ENCODE measurements around the gene TLR7. TPM values are rescaled to one million over a fixed set of nuclear protein-coding genes. Genes with fewer than 3 reads are reported as not detected.

TLR7 gene
- total and polyA plus RNA-seq, 3 experiments from 2014 or later, result not detected

GRCh38 chrX:12906046-12906761 is 39.3 kb downstream of the TLR7 start, which contains the start of gene TLR8:
Gene TLR8, plus strand, starts transcription at chrX:12906620. Its CDS starts 87 bp downstream, at chrX:12906707.
- H3K27me3 ChIP-seq (ENCODE audit: insufficient read depth, low read length, poor library complexity, severe bottlenecking), result no peaks in the 10 kb centered on the region
- no peak within 1 kb of the TSS for H3K4me3 ChIP-seq (ENCODE audit: low read length)
- ChIA-PET POLR2A (no interaction called here), CTCF (no interaction called here)
- Mint-ChIP-seq H3K4me1 (peaks cover 3 to 12% (median 5%) of the 10 kb centered on the region in 3 donors), H3K36me3 (no peaks in the 10 kb centered on the region), H3K9me3 (no peaks in the 10 kb centered on the region), H3K4me3 (no peak within 1 kb of the TSS), H3K27me3 (peaks cover 0 to 9% of the 10 kb centered on the region in 2 donors), H3K27ac (peak within 1 kb of the TSS in 1 of 8 donors; percentile 47)
- DNase-seq, result no peak
- H3K36me3 ChIP-seq (ENCODE audit: insufficient read depth, low read length), result no peaks in the 10 kb centered on the region
- H3K4me1 ChIP-seq (ENCODE audit: insufficient read depth, low read length), result no peaks in the 10 kb centered on the region
- no peak within 1 kb of the TSS for H3K27ac ChIP-seq (ENCODE audit: low read depth, low read length)
- H3K9me3 ChIP-seq (ENCODE audit: low read length), result no peaks in the 10 kb centered on the region

GRCh38 chrX:12910423-12911121 is 43.7 kb downstream of the TLR7 start:
- DNase-seq, result no peak
- H3K27me3 ChIP-seq (ENCODE audit: insufficient read depth, low read length, poor library complexity, severe bottlenecking), result no peaks in the 10 kb centered on the region
- Mint-ChIP-seq H3K9me3 (no peaks in the 10 kb centered on the region), H3K4me3 (no peak overlapping the region), H3K4me1 (peaks cover 0 to 10% (median 3%) of the 10 kb centered on the region in 3 donors), H3K36me3 (no peaks in the 10 kb centered on the region), H3K27me3 (peaks cover 0 to 17% of the 10 kb centered on the region in 2 donors), H3K27ac (peak overlapping the region in 1 of 8 donors; percentile 1)
- H3K27ac ChIP-seq (ENCODE audit: low read depth, low read length), result no peak overlapping the region
- H3K4me1 ChIP-seq (ENCODE audit: insufficient read depth, low read length), result no peaks in the 10 kb centered on the region
- no peak overlapping the region for H3K4me3 ChIP-seq (ENCODE audit: low read length)
- H3K36me3 ChIP-seq (ENCODE audit: insufficient read depth, low read length), result no peaks in the 10 kb centered on the region
- H3K9me3 ChIP-seq (ENCODE audit: low read length), result no peaks in the 10 kb centered on the region
- CTCF ChIA-PET, result no interaction called here
- POLR2A ChIA-PET, result no interaction called here

GRCh38 chrX:12911122-12911470 is 44.2 kb downstream of the TLR7 start:
- Histone ChIP-seq H3K27me3 (ENCODE audit: insufficient read depth, low read length, poor library complexity, severe bottlenecking) (no peaks in the 10 kb centered on the region), H3K4me1 (ENCODE audit: insufficient read depth, low read length) (no peaks in the 10 kb centered on the region), H3K27ac (ENCODE audit: low read depth, low read length) (no peak overlapping the region), H3K4me3 (ENCODE audit: low read length) (no peak overlapping the region), H3K36me3 (ENCODE audit: insufficient read depth, low read length) (no peaks in the 10 kb centered on the region), H3K9me3 (ENCODE audit: low read length) (no peaks in the 10 kb centered on the region)
- H3K27ac Mint-ChIP-seq, result no peak overlapping the region
- DNase-seq, result no peak
- no peaks in the 10 kb centered on the region for H3K36me3 Mint-ChIP-seq
- H3K4me1 Mint-ChIP-seq, result peaks cover 0 to 10% (median 3%) of the 10 kb centered on the region in 3 donors
- POLR2A ChIA-PET, result no interaction called here
- CTCF ChIA-PET, result no interaction called here
- no peaks in the 10 kb centered on the region for H3K9me3 Mint-ChIP-seq
- peaks cover 0 to 23% of the 10 kb centered on the region in 2 donors for H3K27me3 Mint-ChIP-seq
- no peak overlapping the region for H3K4me3 Mint-ChIP-seq

- ChIA-PET POLR2A (no interaction called here), CTCF (no interaction called here)
- no peaks in the 10 kb centered on the region for H3K36me3 Mint-ChIP-seq
- no peak overlapping the region for H3K27ac Mint-ChIP-seq
- H3K4me3 Mint-ChIP-seq, result no peak overlapping the region
- DNase-seq, result no peak
- peaks cover 0 to 10% (median 3%) of the 10 kb centered on the region in 3 donors for H3K4me1 Mint-ChIP-seq
- no peaks in the 10 kb centered on the region for H3K36me3 ChIP-seq (ENCODE audit: insufficient read depth, low read length)
- H3K9me3 ChIP-seq (ENCODE audit: low read length), result no peaks in the 10 kb centered on the region
- peaks cover 0 to 21% of the 10 kb centered on the region in 2 donors for H3K27me3 Mint-ChIP-seq
- no peaks in the 10 kb centered on the region for H3K4me1 ChIP-seq (ENCODE audit: insufficient read depth, low read length)
- H3K9me3 Mint-ChIP-seq, result no peaks in the 10 kb centered on the region
- no peaks in the 10 kb centered on the region for H3K27me3 ChIP-seq (ENCODE audit: insufficient read depth, low read length, poor library complexity, severe bottlenecking)
- H3K4me3 ChIP-seq (ENCODE audit: low read length), result no peak overlapping the region
- no peak overlapping the region for H3K27ac ChIP-seq (ENCODE audit: low read depth, low read length)
Observed at GRCh38 chrX:12912791-12913482, 46.1 kb downstream of the TLR7 start.

- no peaks in the 10 kb centered on the region for H3K9me3 Mint-ChIP-seq
- Histone ChIP-seq H3K27ac (ENCODE audit: low read depth, low read length) (no peak overlapping the region), H3K27me3 (ENCODE audit: insufficient read depth, low read length, poor library complexity, severe bottlenecking) (no peaks in the 10 kb centered on the region), H3K4me3 (ENCODE audit: low read length) (no peak overlapping the region), H3K36me3 (ENCODE audit: insufficient read depth, low read length) (no peaks in the 10 kb centered on the region), H3K9me3 (ENCODE audit: low read length) (no peaks in the 10 kb centered on the region), H3K4me1 (ENCODE audit: insufficient read depth, low read length) (no peaks in the 10 kb centered on the region)
- no peaks in the 10 kb centered on the region for H3K36me3 Mint-ChIP-seq
- peaks cover 5 to 10% (median 9%) of the 10 kb centered on the region in 3 donors for H3K4me1 Mint-ChIP-seq
- peaks cover 10 to 26% of the 10 kb centered on the region in 2 donors for H3K27me3 Mint-ChIP-seq
- DNase-seq, result no peak
- ChIA-PET POLR2A (no interaction called here), CTCF (interaction anchor here (2.0 kb wide), 1 partner anchor 29 kb away, joined by 6 read pairs; no protein-coding TSS in a partner anchor)
- no peak overlapping the region for H3K27ac Mint-ChIP-seq
- no peak overlapping the region for H3K4me3 Mint-ChIP-seq
Observed at GRCh38 chrX:12917753-12918152, 50.9 kb downstream of the TLR7 start.

- H3K9me3 Mint-ChIP-seq, result no peaks in the 10 kb centered on the region
- Histone ChIP-seq H3K27ac (ENCODE audit: low read depth, low read length) (no peak overlapping the region), H3K4me1 (ENCODE audit: insufficient read depth, low read length) (no peaks in the 10 kb centered on the region), H3K27me3 (ENCODE audit: insufficient read depth, low read length, poor library complexity, severe bottlenecking) (no peaks in the 10 kb centered on the region), H3K36me3 (ENCODE audit: insufficient read depth, low read length) (no peaks in the 10 kb centered on the region), H3K9me3 (ENCODE audit: low read length) (no peaks in the 10 kb centered on the region), H3K4me3 (ENCODE audit: low read length) (no peak overlapping the region)
- peak overlapping the region in 3 of 7 donors; percentile 20 to 26 (median 26) for H3K4me3 Mint-ChIP-seq
- CTCF ChIA-PET, result interaction anchor here (2.0 kb wide), 1 partner anchor 28 kb away, joined by 6 read pairs; no protein-coding TSS in a partner anchor
- no peak for DNase-seq
- peak overlapping the region in 1 of 8 donors; percentile 26 for H3K27ac Mint-ChIP-seq
- peaks cover 5 to 10% (median 9%) of the 10 kb centered on the region in 3 donors for H3K4me1 Mint-ChIP-seq
- no peaks in the 10 kb centered on the region for H3K36me3 Mint-ChIP-seq
- POLR2A ChIA-PET, result no interaction called here
- peaks cover 10 to 35% of the 10 kb centered on the region in 2 donors for H3K27me3 Mint-ChIP-seq
Observed at GRCh38 chrX:12919051-12919450, 52.2 kb downstream of the TLR7 start.

- Histone ChIP-seq H3K9me3 (ENCODE audit: low read length) (no peaks in the 10 kb centered on the region), H3K36me3 (ENCODE audit: insufficient read depth, low read length) (no peaks in the 10 kb centered on the region), H3K4me1 (ENCODE audit: insufficient read depth, low read length) (no peaks in the 10 kb centered on the region), H3K27me3 (ENCODE audit: insufficient read depth, low read length, poor library complexity, severe bottlenecking) (no peaks in the 10 kb centered on the region), H3K4me3 (ENCODE audit: low read length) (no peak overlapping the region), H3K27ac (ENCODE audit: low read depth, low read length) (no peak overlapping the region)
- ChIA-PET CTCF (interaction anchor here (2.0 kb wide), 1 partner anchor 27 kb away, joined by 6 read pairs; no protein-coding TSS in a partner anchor), POLR2A (no interaction called here)
- H3K27ac Mint-ChIP-seq, result no peak overlapping the region
- no peaks in the 10 kb centered on the region for H3K36me3 Mint-ChIP-seq
- H3K27me3 Mint-ChIP-seq, result peaks cover 13 to 36% of the 10 kb centered on the region in 2 donors
- H3K4me3 Mint-ChIP-seq, result no peak overlapping the region
- no peak for DNase-seq
- peaks cover 5 to 10% (median 9%) of the 10 kb centered on the region in 3 donors for H3K4me1 Mint-ChIP-seq
- no peaks in the 10 kb centered on the region for H3K9me3 Mint-ChIP-seq
Observed at GRCh38 chrX:12919620-12920019, 52.7 kb downstream of the TLR7 start.

- H3K9me3 Mint-ChIP-seq, result peaks cover 0 to 4% (median 2%) of the 10 kb centered on the region in 5 donors
- Histone ChIP-seq H3K4me1 (ENCODE audit: insufficient read depth, low read length) (no peaks in the 10 kb centered on the region), H3K4me3 (ENCODE audit: low read length) (no peak overlapping the region), H3K27me3 (ENCODE audit: insufficient read depth, low read length, poor library complexity, severe bottlenecking) (no peaks in the 10 kb centered on the region), H3K9me3 (ENCODE audit: low read length) (no peaks in the 10 kb centered on the region), H3K36me3 (ENCODE audit: insufficient read depth, low read length) (no peaks in the 10 kb centered on the region), H3K27ac (ENCODE audit: low read depth, low read length) (no peak overlapping the region)
- H3K27me3 Mint-ChIP-seq, result peaks cover 13 to 29% of the 10 kb centered on the region in 2 donors
- peaks cover 5 to 10% (median 9%) of the 10 kb centered on the region in 3 donors for H3K4me1 Mint-ChIP-seq
- no peak for DNase-seq
- no peak overlapping the region for H3K27ac Mint-ChIP-seq
- CTCF ChIA-PET, result no interaction called here
- H3K4me3 Mint-ChIP-seq, result no peak overlapping the region
- H3K36me3 Mint-ChIP-seq, result peaks cover 0 to 5% (median 0%) of the 10 kb centered on the region in 3 donors
- POLR2A ChIA-PET, result no interaction called here
Observed at GRCh38 chrX:12920990-12921389, 54.1 kb downstream of the TLR7 start.

Measured in CD8-positive, alpha-beta memory T cell (primary cell).